HepG2 (cell line): ENCODE results near the gene PC. TPM values are rescaled to one million over a fixed set of nuclear protein-coding genes. Genes with fewer than 3 reads are reported as not detected.
A peak's percentile ranks its signal among the peaks of the same experiment; 100 is the strongest.

Experiments used
- ARID2 ChIP-seq: sonication (generic); formaldehyde crosslinking; IDR thresholded peaks from 2 replicates; pipeline ENCODE4 v1.8.1; 2022; ENCODE audit warnings: mild to moderate bottlenecking, missing genetic modification reagents, borderline replicate concordance
- ATF7-NPFF ChIP-seq: sonication (generic); formaldehyde crosslinking; IDR thresholded peaks from 2 replicates; pipeline ENCODE4 v1.8.1; 2023; ENCODE audit warnings: mild to moderate bottlenecking, low read depth, missing genetic modification reagents, moderate library complexity
- DRAP1 ChIP-seq: IDR thresholded peaks from 2 replicates; pipeline ENCODE4 v1.6.1; 2016; ENCODE audit warnings: missing genetic modification reagents, missing compliant biosample characterization
- FOXJ3 ChIP-seq: sonication (generic); formaldehyde crosslinking; IDR thresholded peaks from 2 replicates; pipeline ENCODE4 v1.4.0; 2020; ENCODE audit warnings: missing genetic modification reagents, mild to moderate bottlenecking, borderline replicate concordance
- FUBP1 ChIP-seq: sonication (generic); formaldehyde crosslinking; IDR thresholded peaks from 2 replicates; pipeline ENCODE4 v1.5.1; 2020; ENCODE audit warnings: missing genetic modification reagents, mild to moderate bottlenecking, borderline replicate concordance
- HMG20A ChIP-seq: IDR thresholded peaks from 2 replicates; pipeline ENCODE4 v1.6.1; 2016; ENCODE audit warnings: borderline replicate concordance
- HNRNPL ChIP-seq: fragments of 200-400 bp; formaldehyde crosslinking; IDR thresholded peaks from 2 replicates; pipeline ENCODE4 v1.6.1; 2017; ENCODE audit warnings: mild to moderate bottlenecking, low read depth, low read length
- KAT7 ChIP-seq: IDR thresholded peaks from 2 replicates; pipeline ENCODE4 v1.6.1; 2018; ENCODE audit warnings: borderline replicate concordance, missing compliant biosample characterization
- KDM3A ChIP-seq: IDR thresholded peaks from 2 replicates; pipeline ENCODE4 v1.6.1; 2018; ENCODE audit warnings: low read depth, missing compliant biosample characterization
- MED1 ChIP-seq: sonication (generic); formaldehyde crosslinking; IDR thresholded peaks from 2 replicates; pipeline ENCODE4 v1.4.0; 2020; ENCODE audit warnings: missing genetic modification reagents
- MLXIP ChIP-seq: sonication (generic); formaldehyde crosslinking; IDR thresholded peaks from 2 replicates; pipeline ENCODE4 v1.9.0; 2021; ENCODE audit warnings: missing genetic modification reagents, borderline replicate concordance
- NFIB ChIP-seq: sonication (generic); formaldehyde crosslinking; IDR thresholded peaks from 2 replicates; pipeline ENCODE4 v1.9.0; 2021; ENCODE audit warnings: missing genetic modification reagents, mild to moderate bottlenecking, borderline replicate concordance
- NFIC ChIP-seq: IDR thresholded peaks from 2 replicates; pipeline ENCODE4 v1.6.1; 2012; ENCODE audit warnings: mild to moderate bottlenecking, low read length, inconsistent platforms
- PLRG1 ChIP-seq: fragments of 450-650 bp; conservative IDR thresholded peaks from 2 replicates; pipeline ENCODE4 v1.6.1; 2016
- SIN3A ChIP-seq: IDR thresholded peaks from 2 replicates; pipeline ENCODE4 v1.6.1; 2011; ENCODE audit warnings: low read depth, mild to moderate bottlenecking, control low read depth, low read length, borderline replicate concordance
- SIX4 ChIP-seq: sonication (generic); formaldehyde crosslinking; IDR thresholded peaks from 2 replicates; pipeline ENCODE4 v1.4.0; 2020; ENCODE audit warnings: missing genetic modification reagents
- SMAD1 ChIP-seq: sonication (generic); formaldehyde crosslinking; IDR thresholded peaks from 2 replicates; pipeline ENCODE4 v1.4.0; 2020; ENCODE audit warnings: missing genetic modification reagents, low read depth, mild to moderate bottlenecking, borderline replicate concordance
- SUZ12 ChIP-seq: fragments of 150-350 bp; IDR thresholded peaks from 2 replicates; pipeline ENCODE4 v1.6.1; 2014; ENCODE audit warnings: low read depth, low read length
- ZNF12 ChIP-seq: sonication (generic); formaldehyde crosslinking; IDR thresholded peaks from 2 replicates; pipeline ENCODE4 v1.5.0; 2020; ENCODE audit warnings: missing genetic modification reagents
- ZNF143 ChIP-seq: sonication (generic); formaldehyde crosslinking; IDR thresholded peaks from 2 replicates; pipeline ENCODE4 v1.4.0; 2020; ENCODE audit warnings: missing genetic modification reagents
- ZNF180 ChIP-seq: sonication (generic); formaldehyde crosslinking; IDR thresholded peaks from 2 replicates; pipeline ENCODE4 v1.4.0; 2020; ENCODE audit warnings: low read depth, missing genetic modification reagents, borderline replicate concordance
- ZNF24 ChIP-seq: fragments of 450-650 bp; IDR thresholded peaks from 2 replicates; pipeline ENCODE4 v1.6.1; 2017; ENCODE audit warnings: antibody characterized with exemption, mild to moderate bottlenecking
- ZNF546 ChIP-seq: sonication (generic); formaldehyde crosslinking; conservative IDR thresholded peaks from 2 replicates; pipeline ENCODE4 v1.8.1; 2023; ENCODE audit warnings: mild to moderate bottlenecking, missing genetic modification reagents
- ZNF567 ChIP-seq: sonication (generic); formaldehyde crosslinking; IDR thresholded peaks from 2 replicates; pipeline ENCODE4 v1.8.1; 2023; ENCODE audit warnings: mild to moderate bottlenecking, missing genetic modification reagents, borderline replicate concordance
- ZNF598 ChIP-seq: sonication (generic); formaldehyde crosslinking; IDR thresholded peaks from 2 replicates; pipeline ENCODE4 v1.5.1; 2020; ENCODE audit warnings: mild to moderate bottlenecking, missing genetic modification reagents, borderline replicate concordance
- ZNF674 ChIP-seq: sonication (generic); formaldehyde crosslinking; IDR thresholded peaks from 2 replicates; pipeline ENCODE4 v1.5.0; 2020; ENCODE audit warnings: low read depth, mild to moderate bottlenecking, missing genetic modification reagents
- ZZZ3 ChIP-seq: sonication (generic); formaldehyde crosslinking; IDR thresholded peaks from 2 replicates; pipeline ENCODE4 v1.4.0; 2020; ENCODE audit warnings: missing genetic modification reagents, mild to moderate bottlenecking, borderline replicate concordance
- polyA plus RNA-seq, 8 experiments: library from polyadenylated mRNA; depleted of rRNA in 3 of 8; stranded (reverse) in 7 of 8; unstranded in 1 of 8; fragments of >200 nt; fragmentation: Illumina TruSeq in 4 of 8; extraction: Trizol in 4 of 8; gene quantifications; 2 replicates each; pipeline versions ENCODE4 v1.2.1 to v1.2.3, GENCODE V29; 2011 to 2016; ENCODE audit warnings: low read depth in 4 of 8, missing spikeins in 1 of 8, mixed read lengths in 1 of 8; ENCODE audit not compliant: insufficient read depth in 1 of 8
- total RNA-seq, 5 experiments: library from RNA; depleted of rRNA; stranded (reverse); fragments of >200 nt; fragmentation: Illumina TruSeq; extraction: Trizol; gene quantifications; 2 replicates each; pipeline ENCODE4 v1.2.3, GENCODE V29; 2016; ENCODE audit warnings: low read depth in 1 of 5

PC gene
- total and polyA plus RNA-seq, 2 of the 13 experiments (the other 11 are each of a cell fraction or from before 2014, with no cell fraction given): 29.0 to 39.0 TPM

GRCh38 chr11:66907751-66908630 lies 50.2 kb downstream of the PC start (continued):
- TF ChIP-seq ZZZ3 (CRISPR knock-in tag) (no peak), ZNF598 (CRISPR knock-in tag) (no peak; the same call in 1 of the 2 replicates), MLXIP (CRISPR knock-in tag) (no peak), ARID2 (no peak), ZNF546 (CRISPR knock-in tag) (no peak), FOXJ3 (no peak), ZNF674 (CRISPR knock-in tag) (no peak), KAT7 (no peak), FUBP1 (no peak), MED1 (CRISPR knock-in tag) (peak; percentile 63; the same call in 1 of the 2 replicates), ZNF24 (no peak), DRAP1 (CRISPR knock-in tag) (0 out of 2 replicates have a peak, but pooled peaks have one; percentile 54), NFIC (no peak), PLRG1 (no peak), ATF7-NPFF (CRISPR knock-in tag) (no peak), SMAD1 (CRISPR knock-in tag) (no peak), HNRNPL (no peak), SUZ12 (no peak), ZNF12 (no peak), KDM3A (CRISPR knock-in tag) (no peak), HMG20A (CRISPR knock-in tag) (peak; percentile 50; the same call in 1 of the 2 replicates), ZNF567 (CRISPR knock-in tag) (no peak), SIN3A (no peak; the same call in 1 of the 2 replicates), NFIB (no peak), SIX4 (peak; percentile 62; the same call in 1 of the 2 replicates), ZNF143 (CRISPR knock-in tag) (no peak), ZNF180 (CRISPR knock-in tag) (no peak)
